HCT116 (cell line): Measurements from ENCODE around the gene ARHGEF10L. TPM values are rescaled to one million over a fixed set of nuclear protein-coding genes. Genes with fewer than 3 reads are reported as not detected.

Experiments
- ATAC-seq: fragments of 200-7000 bp; cut with Tn5 transposase; 2 replicates; pipeline ENCODE4 v1.9.1; 2020; ENCODE audit warnings: mild to moderate bottlenecking, moderate library complexity
- BruUV-seq: library from RNA; stranded (reverse); fragments of 400-500 nt; replicated peaks from 2 replicates; lab custom pipeline; 2021; lab: Mats Ljungman, UMichigan
- CTCF ChIA-PET: fragments of 300-600 bp; sonication (Branson Sonifier 250); formaldehyde crosslinking; loops from one replicate; lab custom pipeline; 2021; ENCODE audit warnings: antibody characterized with exemption; lab: Charles Lee
- POLR2A ChIA-PET: fragments of 300-600, 350-600 bp; sonication (Branson Sonifier 250); formaldehyde crosslinking; loops from one replicate; lab custom pipeline; 2021; ENCODE audit warnings: antibody characterized with exemption; lab: Charles Lee
- RAD21 ChIA-PET, 2 experiments: fragments of 300-600 bp; sonication (Branson Sonifier 250); formaldehyde crosslinking; loops; one replicate each; lab custom pipeline; 2023; ENCODE audit warnings: low total read pairs in 2 of 2; ENCODE audit not compliant: uncharacterized antibody in 2 of 2, unreplicated experiment in 2 of 2, low non-redundant PET in 1 of 2; lab: Charles Lee
- DNase-seq: peaks from one replicate; pipeline ENCODE4 v3.0.0-alpha.2; 2010; ENCODE audit warnings: low read depth, low spot score
- H2AFZ ChIP-seq: fragments of 200-600 bp; shearing (Covaris generic), sonication (generic); 2 replicates; pipeline ENCODE4 v1.6.1; 2017; ENCODE audit warnings: low read depth, mixed run types, mixed read lengths, antibody characterized with exemption, low read length; ENCODE audit not compliant: poor library complexity, severe bottlenecking
- H3K27ac ChIP-seq: 2 replicates; pipeline ENCODE4 v1.5.1; 2012; ENCODE audit warnings: low read depth, low read length
- H3K27me3 ChIP-seq: fragments of 200-600 bp; sonication (generic); 2 replicates; pipeline ENCODE4 v1.6.1; 2016; ENCODE audit warnings: mixed run types, low read length, mixed read lengths; ENCODE audit not compliant: insufficient read depth
- H3K36me3 ChIP-seq, 2 experiments: fragments of 200-500 bp in 1 of 2; fragments of 200-600 bp in 1 of 2; sonication (Bioruptor generic) in 1 of 2; sonication (generic) in 1 of 2; 2 replicates each; pipeline versions ENCODE4 v1.5.1 to v1.6.1; 2014 to 2016; ENCODE audit warnings: low read length in 2 of 2, inconsistent platforms in 1 of 2, mixed read lengths in 1 of 2, mixed run types in 1 of 2; ENCODE audit not compliant: insufficient read depth in 2 of 2, control insufficient read depth in 1 of 2
- H3K4me1 ChIP-seq, 2 experiments: fragments of 200-600 bp in 1 of 2; sonication (generic) in 1 of 2; 2 replicates each; pipeline versions ENCODE4 v1.5.1 to v1.6.1; 2012 to 2017; ENCODE audit warnings: low read length in 2 of 2, inconsistent platforms in 1 of 2, mild to moderate bottlenecking in 1 of 2, mixed read lengths in 1 of 2, mixed run types in 1 of 2, moderate library complexity in 1 of 2; ENCODE audit not compliant: insufficient read depth in 2 of 2, control insufficient read depth in 1 of 2
- H3K4me2 ChIP-seq: fragments of 200-600 bp; sonication (generic); 2 replicates; pipeline ENCODE4 v1.6.1; 2017; ENCODE audit warnings: mixed run types, low read length, mixed read lengths
- H3K4me3 ChIP-seq, 2 experiments: fragments of 200-600 bp in 1 of 2; sonication (generic) in 1 of 2; replicated peaks in 1 of 2; 2 replicates each; pipeline ENCODE4 v1.5.1; 2011 to 2016; ENCODE audit warnings: low read length in 2 of 2, control low read depth in 1 of 2, low read depth in 1 of 2, mild to moderate bottlenecking in 1 of 2, mixed read lengths in 1 of 2, mixed run types in 1 of 2
- H3K79me2 ChIP-seq: fragments of 200-600 bp; sonication (generic); 2 replicates; pipeline ENCODE4 v1.6.1; 2017; ENCODE audit warnings: mild to moderate bottlenecking, mixed run types, low read length, moderate library complexity, mixed read lengths; ENCODE audit not compliant: insufficient read depth
- H3K9ac ChIP-seq: fragments of 200-600 bp; sonication (generic); 2 replicates; pipeline ENCODE4 v1.6.1; 2016; ENCODE audit warnings: low read length, mixed read lengths
- H3K9me2 ChIP-seq: fragments of 200-600 bp; sonication (generic), shearing (Covaris generic); 2 replicates; pipeline ENCODE4 v1.6.1; 2017; ENCODE audit warnings: mixed run types, mild to moderate bottlenecking, moderate library complexity; ENCODE audit not compliant: insufficient read depth
- H3K9me3 ChIP-seq, 2 experiments: fragments of 200-500 bp in 1 of 2; fragments of 200-600 bp in 1 of 2; sonication (Bioruptor generic) in 1 of 2; sonication (generic) in 1 of 2; 2 replicates each; pipeline ENCODE4 v1.6.1; 2014 to 2017; ENCODE audit warnings: low read length in 2 of 2, mixed read lengths in 2 of 2, inconsistent platforms in 1 of 2, low read depth in 1 of 2, mild to moderate bottlenecking in 1 of 2, mixed run types in 1 of 2, moderate library complexity in 1 of 2; ENCODE audit not compliant: control insufficient read depth in 1 of 2, insufficient read depth in 1 of 2
- H4K20me1 ChIP-seq: fragments of 200-600 bp; sonication (generic), shearing (Covaris generic); 2 replicates; pipeline ENCODE4 v1.6.1; 2017; ENCODE audit warnings: mixed run types, mild to moderate bottlenecking, moderate library complexity; ENCODE audit not compliant: insufficient read depth
- EGR1 ChIP-seq: IDR thresholded peaks from 2 replicates; pipeline ENCODE4 v1.6.1; 2012; ENCODE audit warnings: low read depth
- POLR2A ChIP-seq: IDR thresholded peaks from 2 replicates; pipeline ENCODE4 v1.7.0; 2011; ENCODE audit warnings: borderline replicate concordance; ENCODE audit not compliant: insufficient read depth, insufficient read length; ENCODE audit errors: extremely low read depth
- POLR2AphosphoS5 ChIP-seq: IDR thresholded peaks from 2 replicates; pipeline ENCODE4 v1.6.1; 2011; ENCODE audit warnings: mild to moderate bottlenecking, low read depth, low read length, moderate library complexity
- RAD21 ChIP-seq: IDR thresholded peaks from 2 replicates; pipeline ENCODE4 v1.6.1; 2012; ENCODE audit warnings: low read depth, mild to moderate bottlenecking
- SIN3A ChIP-seq: IDR thresholded peaks from 2 replicates; pipeline ENCODE4 v1.6.1; 2012; ENCODE audit warnings: low read depth
- ZNF274 ChIP-seq: fragments of 200-500 bp; sonication (Bioruptor generic); IDR thresholded peaks from 2 replicates; pipeline ENCODE4 v1.6.1; 2014; ENCODE audit warnings: mild to moderate bottlenecking, low read depth, low read length, inconsistent platforms
- intact Hi-C: fragments of 100-400 bp; cut with micrococcal nuclease; formaldehyde crosslinking; loops from 2 replicates; pipeline ENCODE4 v1.10.0; 2022
- total RNA-seq: library from RNA; stranded (reverse); gene quantifications from one replicate; pipeline ENCODE4 v1.2.1, GENCODE V29; 2021; ENCODE audit not compliant: unreplicated experiment
- TF ChIP-seq, protein P1 (sequence below): IDR thresholded peaks from 2 replicates; pipeline ENCODE4 v1.6.1; 2012; ENCODE audit warnings: low read depth
- TF ChIP-seq, protein P2 (sequence below): IDR thresholded peaks from 2 replicates; pipeline ENCODE4 v1.6.1; 2012
- TF ChIP-seq, protein P3 (sequence below): IDR thresholded peaks from 2 replicates; pipeline ENCODE4 v1.6.1; 2011; ENCODE audit warnings: mild to moderate bottlenecking, low read length, moderate library complexity; ENCODE audit not compliant: insufficient replicate concordance; ENCODE audit errors: extremely low read depth

The ARHGEF10L gene
- total RNA-seq, 1 experiment from 2014 or later: 14.7 TPM

DNA sequence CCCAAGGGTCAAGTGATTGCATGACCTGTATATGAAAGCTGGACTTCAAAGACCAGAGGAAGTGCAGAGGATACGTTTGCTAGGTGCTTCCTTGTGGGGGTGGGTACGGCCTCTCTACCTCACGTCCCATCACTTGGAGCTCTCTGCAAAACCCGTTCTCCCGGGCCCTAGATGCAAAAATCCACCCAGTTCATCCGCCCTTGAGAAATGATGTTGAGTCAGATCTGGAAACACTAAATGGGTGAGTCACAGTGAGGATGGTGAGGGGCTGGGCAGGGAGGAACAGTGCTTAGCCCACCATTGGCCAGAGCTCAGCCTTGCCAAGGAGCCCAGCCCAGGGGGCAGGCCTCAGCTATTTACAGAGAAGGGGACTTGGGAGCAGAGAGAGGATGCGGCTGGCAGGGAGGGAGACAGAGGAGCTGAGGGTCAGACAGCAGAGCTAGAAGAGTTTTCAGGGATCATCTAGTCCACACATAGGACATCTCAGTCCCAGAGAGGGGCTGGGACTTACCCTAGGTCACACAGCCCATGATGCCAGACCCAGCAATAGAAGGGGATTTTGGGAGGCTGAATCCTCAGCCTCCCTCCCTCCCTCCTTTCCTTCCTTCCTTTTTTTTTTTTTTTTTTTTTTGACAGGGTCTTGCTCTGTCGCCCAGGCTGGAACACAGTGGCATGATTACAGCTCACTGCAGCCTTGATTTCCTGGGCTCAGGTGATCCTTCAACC, 14.6 kb downstream of the ARHGEF10L start (continued):
- TF ChIP-seq, protein P1, sequence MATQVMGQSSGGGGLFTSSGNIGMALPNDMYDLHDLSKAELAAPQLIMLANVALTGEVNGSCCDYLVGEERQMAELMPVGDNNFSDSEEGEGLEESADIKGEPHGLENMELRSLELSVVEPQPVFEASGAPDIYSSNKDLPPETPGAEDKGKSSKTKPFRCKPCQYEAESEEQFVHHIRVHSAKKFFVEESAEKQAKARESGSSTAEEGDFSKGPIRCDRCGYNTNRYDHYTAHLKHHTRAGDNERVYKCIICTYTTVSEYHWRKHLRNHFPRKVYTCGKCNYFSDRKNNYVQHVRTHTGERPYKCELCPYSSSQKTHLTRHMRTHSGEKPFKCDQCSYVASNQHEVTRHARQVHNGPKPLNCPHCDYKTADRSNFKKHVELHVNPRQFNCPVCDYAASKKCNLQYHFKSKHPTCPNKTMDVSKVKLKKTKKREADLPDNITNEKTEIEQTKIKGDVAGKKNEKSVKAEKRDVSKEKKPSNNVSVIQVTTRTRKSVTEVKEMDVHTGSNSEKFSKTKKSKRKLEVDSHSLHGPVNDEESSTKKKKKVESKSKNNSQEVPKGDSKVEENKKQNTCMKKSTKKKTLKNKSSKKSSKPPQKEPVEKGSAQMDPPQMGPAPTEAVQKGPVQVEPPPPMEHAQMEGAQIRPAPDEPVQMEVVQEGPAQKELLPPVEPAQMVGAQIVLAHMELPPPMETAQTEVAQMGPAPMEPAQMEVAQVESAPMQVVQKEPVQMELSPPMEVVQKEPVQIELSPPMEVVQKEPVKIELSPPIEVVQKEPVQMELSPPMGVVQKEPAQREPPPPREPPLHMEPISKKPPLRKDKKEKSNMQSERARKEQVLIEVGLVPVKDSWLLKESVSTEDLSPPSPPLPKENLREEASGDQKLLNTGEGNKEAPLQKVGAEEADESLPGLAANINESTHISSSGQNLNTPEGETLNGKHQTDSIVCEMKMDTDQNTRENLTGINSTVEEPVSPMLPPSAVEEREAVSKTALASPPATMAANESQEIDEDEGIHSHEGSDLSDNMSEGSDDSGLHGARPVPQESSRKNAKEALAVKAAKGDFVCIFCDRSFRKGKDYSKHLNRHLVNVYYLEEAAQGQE: no peak
- TF ChIP-seq RAD21: peak; percentile 42; the same call in 1 of the 2 replicates
- no peak for TF ChIP-seq POLR2A
- TF ChIP-seq, protein P2, sequence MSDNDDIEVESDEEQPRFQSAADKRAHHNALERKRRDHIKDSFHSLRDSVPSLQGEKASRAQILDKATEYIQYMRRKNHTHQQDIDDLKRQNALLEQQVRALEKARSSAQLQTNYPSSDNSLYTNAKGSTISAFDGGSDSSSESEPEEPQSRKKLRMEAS: peak; percentile 70
- 0 out of 2 replicates have a peak, but pooled peaks have one; percentile 31 for TF ChIP-seq POLR2AphosphoS5
- TF ChIP-seq, all 23 proteins: peak for 12

DNA sequence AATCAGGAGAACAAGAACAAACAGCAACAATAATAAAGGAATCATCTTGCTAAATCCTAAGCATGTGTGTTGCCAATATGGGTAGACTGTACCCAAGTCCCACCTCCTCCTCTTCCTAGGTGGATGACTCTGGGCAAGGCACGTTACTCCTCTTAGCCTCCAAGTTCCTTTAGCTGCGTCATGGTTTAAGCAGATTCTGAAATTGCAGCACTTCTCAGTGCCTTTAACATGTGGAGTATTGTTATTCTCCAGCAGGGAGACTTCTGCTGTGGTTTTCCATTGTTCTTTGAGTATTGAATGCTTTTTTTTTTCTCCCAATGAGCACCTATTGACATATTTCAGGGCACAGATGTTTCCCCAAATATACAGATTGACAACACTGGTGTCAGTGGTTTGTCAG, 15.5 kb downstream of the ARHGEF10L start:
- Histone ChIP-seq H3K4me2 (no peak overlapping the region), H2AFZ (no peak overlapping the region)
- BruUV-seq: no TSS peak
- intact Hi-C loops: no loop called here
- TF ChIP-seq SIN3A (no peak), ZNF274 (no peak), EGR1 (no peak), RAD21 (no peak)
- TF ChIP-seq, protein P3, sequence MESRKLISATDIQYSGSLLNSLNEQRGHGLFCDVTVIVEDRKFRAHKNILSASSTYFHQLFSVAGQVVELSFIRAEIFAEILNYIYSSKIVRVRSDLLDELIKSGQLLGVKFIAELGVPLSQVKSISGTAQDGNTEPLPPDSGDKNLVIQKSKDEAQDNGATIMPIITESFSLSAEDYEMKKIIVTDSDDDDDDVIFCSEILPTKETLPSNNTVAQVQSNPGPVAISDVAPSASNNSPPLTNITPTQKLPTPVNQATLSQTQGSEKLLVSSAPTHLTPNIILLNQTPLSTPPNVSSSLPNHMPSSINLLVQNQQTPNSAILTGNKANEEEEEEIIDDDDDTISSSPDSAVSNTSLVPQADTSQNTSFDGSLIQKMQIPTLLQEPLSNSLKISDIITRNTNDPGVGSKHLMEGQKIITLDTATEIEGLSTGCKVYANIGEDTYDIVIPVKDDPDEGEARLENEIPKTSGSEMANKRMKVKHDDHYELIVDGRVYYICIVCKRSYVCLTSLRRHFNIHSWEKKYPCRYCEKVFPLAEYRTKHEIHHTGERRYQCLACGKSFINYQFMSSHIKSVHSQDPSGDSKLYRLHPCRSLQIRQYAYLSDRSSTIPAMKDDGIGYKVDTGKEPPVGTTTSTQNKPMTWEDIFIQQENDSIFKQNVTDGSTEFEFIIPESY: no peak
- TF ChIP-seq, protein P2: no peak
- TF ChIP-seq, all 23 proteins: peak for 0
- Histone ChIP-seq H3K36me3 (no peaks in the 10 kb centered on the region), H3K9me3 (no peaks in the 10 kb centered on the region), H3K27me3 (no peaks in the 10 kb centered on the region), H4K20me1 (no peaks in the 10 kb centered on the region), H3K4me1 (peaks cover 49 to 78% of the 10 kb centered on the region in 2 experiments), H3K27ac (no peak overlapping the region), H3K4me3 (no peak overlapping the region), H3K79me2 (peaks cover 20% of the 10 kb centered on the region), H3K9ac (no peak overlapping the region), H3K9me2 (no peaks in the 10 kb centered on the region)
- CTCF ChIA-PET: no interaction called here
- DNase-seq (no peak), ATAC-seq (no peak)
- POLR2A ChIA-PET: interaction anchor here (0.6 to 0.7 kb wide), 2 partner anchors 25 to 437 kb away, joined by 3 to 4 read pairs; no protein-coding TSS in a partner anchor
- RAD21 ChIA-PET: interaction anchor here in 1 of 2 experiments (1.0 to 1.4 kb wide), 2 partner anchors 14 to 18 kb away, joined by 4 read pairs; no protein-coding TSS in a partner anchor
